ENCODE results near the gene ELF2. TPM values are rescaled to one million over a fixed set of nuclear protein-coding genes. Genes with fewer than 3 reads are reported as not detected.

Gene ELF2
- total and polyA plus RNA-seq, 2 of the 8 experiments (the other 6 are each of a cell fraction or from before 2014, with no cell fraction given), result 21.1 to 44.3 TPM

DNA sequence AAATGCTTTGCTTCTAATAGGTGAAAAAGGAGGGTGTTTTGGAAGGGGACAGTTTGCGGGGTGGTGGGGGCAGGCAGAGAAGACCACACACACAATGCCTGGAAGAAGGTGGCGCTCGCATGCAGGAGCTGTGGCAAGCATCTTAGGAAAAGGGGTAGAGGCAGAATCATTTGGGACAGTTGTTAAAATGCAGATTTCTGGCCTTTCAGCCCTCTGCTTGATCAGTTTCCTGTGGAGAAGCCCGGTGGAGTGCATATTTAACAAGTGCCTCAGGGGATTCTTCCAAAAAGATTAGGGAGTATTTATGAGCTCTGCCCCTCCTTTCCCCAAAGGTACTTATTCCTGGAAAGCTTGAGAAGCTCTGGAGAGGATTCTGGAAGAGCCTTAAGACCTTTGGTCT, 156.6 kb downstream of the ELF2 start (continued):
- TF ChIP-seq RAD21 (IDR thresholded peaks at IDR 0.05 in 1 of 2, conservative IDR thresholded peaks at IDR 0.05 in 1 of 2; ENCODE audit: low read depth in 2 of 2, low read length in 2 of 2) (peak in 1 of 2 experiments; percentile 13; a peak in 1 of 4 replicates), SIRT6 (IDR thresholded peaks at IDR 0.05; ENCODE audit: low read length) (no peak), SP2 (IDR thresholded peaks at IDR 0.05; ENCODE audit: low read length) (no peak), CBX8 (IDR thresholded peaks at IDR 0.05; ENCODE audit: borderline replicate concordance, low read depth, low read length) (no peak), CHD1 (IDR thresholded peaks at IDR 0.05; ENCODE audit: low read depth, low read length) (no peak), RFX5 (IDR thresholded peaks at IDR 0.05; ENCODE audit: borderline replicate concordance, low read depth, low read length) (no peak), SP1 (IDR thresholded peaks at IDR 0.05; ENCODE audit: low read depth, low read length) (0 out of 2 replicates have a peak, but pooled peaks have one; percentile 12), POLR2A (IDR thresholded peaks at IDR 0.05; ENCODE audit: control extremely low read depth in 1 of 2, low read depth in 2 of 2, low read length in 2 of 2) (0 out of 3 replicates have a peak, but pooled peaks of 1 of the 2 experiments have one; percentile 33)
- TF ChIP-seq, protein P1, sequence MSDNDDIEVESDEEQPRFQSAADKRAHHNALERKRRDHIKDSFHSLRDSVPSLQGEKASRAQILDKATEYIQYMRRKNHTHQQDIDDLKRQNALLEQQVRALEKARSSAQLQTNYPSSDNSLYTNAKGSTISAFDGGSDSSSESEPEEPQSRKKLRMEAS (IDR thresholded peaks at IDR 0.05), result no peak
- TF ChIP-seq, protein P2, sequence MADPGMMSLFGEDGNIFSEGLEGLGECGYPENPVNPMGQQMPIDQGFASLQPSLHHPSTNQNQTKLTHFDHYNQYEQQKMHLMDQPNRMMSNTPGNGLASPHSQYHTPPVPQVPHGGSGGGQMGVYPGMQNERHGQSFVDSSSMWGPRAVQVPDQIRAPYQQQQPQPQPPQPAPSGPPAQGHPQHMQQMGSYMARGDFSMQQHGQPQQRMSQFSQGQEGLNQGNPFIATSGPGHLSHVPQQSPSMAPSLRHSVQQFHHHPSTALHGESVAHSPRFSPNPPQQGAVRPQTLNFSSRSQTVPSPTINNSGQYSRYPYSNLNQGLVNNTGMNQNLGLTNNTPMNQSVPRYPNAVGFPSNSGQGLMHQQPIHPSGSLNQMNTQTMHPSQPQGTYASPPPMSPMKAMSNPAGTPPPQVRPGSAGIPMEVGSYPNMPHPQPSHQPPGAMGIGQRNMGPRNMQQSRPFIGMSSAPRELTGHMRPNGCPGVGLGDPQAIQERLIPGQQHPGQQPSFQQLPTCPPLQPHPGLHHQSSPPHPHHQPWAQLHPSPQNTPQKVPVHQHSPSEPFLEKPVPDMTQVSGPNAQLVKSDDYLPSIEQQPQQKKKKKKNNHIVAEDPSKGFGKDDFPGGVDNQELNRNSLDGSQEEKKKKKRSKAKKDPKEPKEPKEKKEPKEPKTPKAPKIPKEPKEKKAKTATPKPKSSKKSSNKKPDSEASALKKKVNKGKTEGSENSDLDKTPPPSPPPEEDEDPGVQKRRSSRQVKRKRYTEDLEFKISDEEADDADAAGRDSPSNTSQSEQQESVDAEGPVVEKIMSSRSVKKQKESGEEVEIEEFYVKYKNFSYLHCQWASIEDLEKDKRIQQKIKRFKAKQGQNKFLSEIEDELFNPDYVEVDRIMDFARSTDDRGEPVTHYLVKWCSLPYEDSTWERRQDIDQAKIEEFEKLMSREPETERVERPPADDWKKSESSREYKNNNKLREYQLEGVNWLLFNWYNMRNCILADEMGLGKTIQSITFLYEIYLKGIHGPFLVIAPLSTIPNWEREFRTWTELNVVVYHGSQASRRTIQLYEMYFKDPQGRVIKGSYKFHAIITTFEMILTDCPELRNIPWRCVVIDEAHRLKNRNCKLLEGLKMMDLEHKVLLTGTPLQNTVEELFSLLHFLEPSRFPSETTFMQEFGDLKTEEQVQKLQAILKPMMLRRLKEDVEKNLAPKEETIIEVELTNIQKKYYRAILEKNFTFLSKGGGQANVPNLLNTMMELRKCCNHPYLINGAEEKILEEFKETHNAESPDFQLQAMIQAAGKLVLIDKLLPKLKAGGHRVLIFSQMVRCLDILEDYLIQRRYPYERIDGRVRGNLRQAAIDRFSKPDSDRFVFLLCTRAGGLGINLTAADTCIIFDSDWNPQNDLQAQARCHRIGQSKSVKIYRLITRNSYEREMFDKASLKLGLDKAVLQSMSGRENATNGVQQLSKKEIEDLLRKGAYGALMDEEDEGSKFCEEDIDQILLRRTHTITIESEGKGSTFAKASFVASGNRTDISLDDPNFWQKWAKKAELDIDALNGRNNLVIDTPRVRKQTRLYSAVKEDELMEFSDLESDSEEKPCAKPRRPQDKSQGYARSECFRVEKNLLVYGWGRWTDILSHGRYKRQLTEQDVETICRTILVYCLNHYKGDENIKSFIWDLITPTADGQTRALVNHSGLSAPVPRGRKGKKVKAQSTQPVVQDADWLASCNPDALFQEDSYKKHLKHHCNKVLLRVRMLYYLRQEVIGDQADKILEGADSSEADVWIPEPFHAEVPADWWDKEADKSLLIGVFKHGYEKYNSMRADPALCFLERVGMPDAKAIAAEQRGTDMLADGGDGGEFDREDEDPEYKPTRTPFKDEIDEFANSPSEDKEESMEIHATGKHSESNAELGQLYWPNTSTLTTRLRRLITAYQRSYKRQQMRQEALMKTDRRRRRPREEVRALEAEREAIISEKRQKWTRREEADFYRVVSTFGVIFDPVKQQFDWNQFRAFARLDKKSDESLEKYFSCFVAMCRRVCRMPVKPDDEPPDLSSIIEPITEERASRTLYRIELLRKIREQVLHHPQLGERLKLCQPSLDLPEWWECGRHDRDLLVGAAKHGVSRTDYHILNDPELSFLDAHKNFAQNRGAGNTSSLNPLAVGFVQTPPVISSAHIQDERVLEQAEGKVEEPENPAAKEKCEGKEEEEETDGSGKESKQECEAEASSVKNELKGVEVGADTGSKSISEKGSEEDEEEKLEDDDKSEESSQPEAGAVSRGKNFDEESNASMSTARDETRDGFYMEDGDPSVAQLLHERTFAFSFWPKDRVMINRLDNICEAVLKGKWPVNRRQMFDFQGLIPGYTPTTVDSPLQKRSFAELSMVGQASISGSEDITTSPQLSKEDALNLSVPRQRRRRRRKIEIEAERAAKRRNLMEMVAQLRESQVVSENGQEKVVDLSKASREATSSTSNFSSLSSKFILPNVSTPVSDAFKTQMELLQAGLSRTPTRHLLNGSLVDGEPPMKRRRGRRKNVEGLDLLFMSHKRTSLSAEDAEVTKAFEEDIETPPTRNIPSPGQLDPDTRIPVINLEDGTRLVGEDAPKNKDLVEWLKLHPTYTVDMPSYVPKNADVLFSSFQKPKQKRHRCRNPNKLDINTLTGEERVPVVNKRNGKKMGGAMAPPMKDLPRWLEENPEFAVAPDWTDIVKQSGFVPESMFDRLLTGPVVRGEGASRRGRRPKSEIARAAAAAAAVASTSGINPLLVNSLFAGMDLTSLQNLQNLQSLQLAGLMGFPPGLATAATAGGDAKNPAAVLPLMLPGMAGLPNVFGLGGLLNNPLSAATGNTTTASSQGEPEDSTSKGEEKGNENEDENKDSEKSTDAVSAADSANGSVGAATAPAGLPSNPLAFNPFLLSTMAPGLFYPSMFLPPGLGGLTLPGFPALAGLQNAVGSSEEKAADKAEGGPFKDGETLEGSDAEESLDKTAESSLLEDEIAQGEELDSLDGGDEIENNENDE (IDR thresholded peaks at IDR 0.05; ENCODE audit: insufficient replicate concordance, low read length), result no peak
- TF ChIP-seq, protein P3, sequence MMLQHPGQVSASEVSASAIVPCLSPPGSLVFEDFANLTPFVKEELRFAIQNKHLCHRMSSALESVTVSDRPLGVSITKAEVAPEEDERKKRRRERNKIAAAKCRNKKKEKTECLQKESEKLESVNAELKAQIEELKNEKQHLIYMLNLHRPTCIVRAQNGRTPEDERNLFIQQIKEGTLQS (IDR thresholded peaks at IDR 0.05; ENCODE audit: insufficient read depth, low read depth, low read length), result no peak
